ENCODE results near the gene SPATA13. TPM values are rescaled to one million over a fixed set of nuclear protein-coding genes. Genes with fewer than 3 reads are reported as not detected.

Gene SPATA13
- total RNA-seq, 1 experiment from 2014 or later, result 10.5 TPM

DNA sequence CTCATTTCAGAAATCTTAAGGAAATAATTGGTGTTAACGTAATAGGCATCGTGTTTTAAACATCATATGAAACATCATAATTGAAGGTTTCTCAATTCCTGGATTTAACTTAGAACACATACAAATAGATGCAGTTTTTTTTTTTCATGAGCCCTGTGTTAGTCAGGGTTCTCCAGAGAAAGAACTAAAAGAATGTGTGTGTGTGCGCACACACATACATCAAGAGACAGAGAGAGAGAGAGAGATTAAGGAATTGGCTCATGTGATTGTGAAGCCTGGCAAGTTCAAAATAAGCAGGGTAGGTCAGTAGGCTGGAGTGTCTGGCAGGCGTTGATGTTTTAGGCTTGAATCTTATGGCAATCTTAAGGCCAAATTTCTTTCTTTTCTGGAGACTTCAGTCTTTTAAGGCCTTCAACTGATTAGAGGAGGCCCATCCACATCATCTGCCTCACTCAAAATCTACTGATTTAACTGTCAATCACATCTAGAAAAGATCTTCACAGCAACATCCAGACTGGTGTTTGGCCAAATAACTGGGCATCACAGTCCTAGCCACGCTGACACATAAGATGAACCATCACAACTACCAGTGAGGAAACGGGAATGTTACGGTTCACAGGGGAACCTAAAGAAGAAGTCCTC is 25.2 kb downstream of the SPATA13 start:
- no peaks in the 10 kb centered on the region for H3K27me3 ChIP-seq (replicated peaks; ENCODE audit: control insufficient read depth, insufficient read depth, low read length)
- Mint-ChIP-seq H3K4me1 (ENCODE audit: low read depth, unreplicated experiment) (peaks cover 32% of the 10 kb centered on the region), H3K4me3 (ENCODE audit: unreplicated experiment) (no peak overlapping the region), H3K36me3 (ENCODE audit: insufficient read depth, unreplicated experiment) (peaks cover 6% of the 10 kb centered on the region), H3K27ac (ENCODE audit: unreplicated experiment) (peak overlapping the region; percentile 74), H3K9me3 (ENCODE audit: unreplicated experiment) (no peaks in the 10 kb centered on the region), H3K27me3 (ENCODE audit: insufficient read depth, unreplicated experiment) (no peaks in the 10 kb centered on the region)
- ChIA-PET CTCF (no interaction called here), POLR2A (no interaction called here)
- H3K4me3 ChIP-seq (ENCODE audit: low read depth, low read length), result no peak overlapping the region
- no TSS peak for BruUV-seq (replicated peaks)
- H3K4me1 ChIP-seq, result peaks cover 35% of the 10 kb centered on the region
- H3K9me3 ChIP-seq, result no peaks in the 10 kb centered on the region; the same call in 1 of the 2 replicates
- intact Hi-C loops (cut with micrococcal nuclease; ENCODE audit: unreplicated experiment), result no loop called here
- DNase-seq, result no peak
- no peaks in the 10 kb centered on the region; the same call in 1 of the 2 replicates for H3K36me3 ChIP-seq (ENCODE audit: control insufficient read depth, insufficient read depth, low read length)
- TF ChIP-seq CTCF (IDR thresholded peaks at IDR 0.05; ENCODE audit: insufficient read depth in 1 of 2, low read depth in 1 of 2, low read length in 1 of 2, severe bottlenecking in 1 of 2, unreplicated experiment in 1 of 2), result no peak

DNA sequence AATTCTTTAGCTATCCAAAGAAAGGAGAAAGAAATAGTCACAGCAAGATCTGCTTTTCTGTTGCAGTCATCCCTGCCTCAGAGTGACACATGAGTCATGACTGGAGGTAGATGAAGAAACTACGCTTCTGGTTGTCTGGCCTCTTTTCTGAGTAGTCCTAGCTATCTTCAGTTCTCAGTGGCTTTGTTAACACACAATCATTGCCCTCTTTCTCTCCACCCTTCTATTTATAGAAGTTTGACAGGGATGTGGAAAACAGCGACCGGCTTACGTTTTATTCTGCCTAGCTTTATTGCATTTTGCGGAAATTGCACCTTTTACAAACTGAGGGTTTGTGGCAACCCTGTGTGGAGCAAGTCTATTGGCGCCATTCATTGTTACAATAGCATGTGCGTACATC is 26.7 kb downstream of the SPATA13 start:
- POLR2A ChIA-PET, result interaction anchor here (0.7 kb wide), 1 partner anchor 112 kb away, joined by 3 read pairs; no protein-coding TSS in a partner anchor
- Mint-ChIP-seq H3K27ac (ENCODE audit: unreplicated experiment) (no peak overlapping the region), H3K4me1 (ENCODE audit: low read depth, unreplicated experiment) (peaks cover 32% of the 10 kb centered on the region), H3K4me3 (ENCODE audit: unreplicated experiment) (no peak overlapping the region), H3K36me3 (ENCODE audit: insufficient read depth, unreplicated experiment) (peaks cover 6% of the 10 kb centered on the region), H3K27me3 (ENCODE audit: insufficient read depth, unreplicated experiment) (no peaks in the 10 kb centered on the region), H3K9me3 (ENCODE audit: unreplicated experiment) (no peaks in the 10 kb centered on the region)
- CTCF ChIA-PET, result no interaction called here
- DNase-seq, result no peak
- intact Hi-C loops (cut with micrococcal nuclease; ENCODE audit: unreplicated experiment), result no loop called here
- Histone ChIP-seq H3K9me3 (no peaks in the 10 kb centered on the region; the same call in 1 of the 2 replicates), H3K27me3 (replicated peaks; ENCODE audit: control insufficient read depth, insufficient read depth, low read length) (no peaks in the 10 kb centered on the region), H3K4me3 (ENCODE audit: low read depth, low read length) (no peak overlapping the region), H3K36me3 (ENCODE audit: control insufficient read depth, insufficient read depth, low read length) (no peaks in the 10 kb centered on the region; the same call in 1 of the 2 replicates), H3K4me1 (peaks cover 35% of the 10 kb centered on the region)
- BruUV-seq (replicated peaks), result no TSS peak
- TF ChIP-seq CTCF (IDR thresholded peaks at IDR 0.05; ENCODE audit: insufficient read depth in 1 of 2, low read depth in 1 of 2, low read length in 1 of 2, severe bottlenecking in 1 of 2, unreplicated experiment in 1 of 2), result no peak

DNA sequence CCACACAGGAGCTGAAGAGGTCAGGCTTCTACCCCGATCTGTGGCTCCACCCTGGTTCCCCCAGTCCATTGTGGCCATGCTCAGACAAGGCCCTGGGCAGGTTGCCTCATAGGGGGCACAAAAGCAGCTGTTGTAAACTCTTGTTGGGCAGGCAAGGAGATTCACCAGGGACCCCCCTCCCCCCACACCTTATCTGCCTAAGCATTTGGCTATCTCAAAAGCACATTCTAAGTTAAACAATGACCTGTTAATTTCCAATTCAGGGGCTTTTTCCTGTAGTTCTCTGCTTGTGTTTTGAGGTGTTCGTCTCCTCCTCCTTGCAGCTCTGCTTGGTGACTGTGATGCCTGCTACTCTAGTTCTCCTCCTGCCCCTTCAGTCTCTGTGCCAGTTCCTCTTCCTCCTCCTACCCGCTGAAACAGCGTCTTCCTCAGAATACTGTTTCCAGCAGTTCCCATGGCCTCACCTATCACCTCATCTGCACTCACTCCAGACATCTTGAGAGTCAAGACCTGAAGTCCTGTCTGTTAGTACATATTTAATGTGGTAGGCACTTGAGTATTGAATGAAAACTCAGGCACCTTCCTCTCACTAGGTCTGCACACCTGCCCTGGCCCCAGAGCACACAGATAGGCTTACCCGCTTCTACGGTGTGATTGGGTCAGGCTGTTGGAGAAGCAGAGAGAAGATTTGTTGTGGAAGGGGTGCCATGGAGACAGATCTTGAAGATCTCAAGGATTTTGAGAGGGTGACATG is 31.7 kb downstream of the SPATA13 start:
- peaks cover 5% of the 10 kb centered on the region for H3K4me1 ChIP-seq
- Mint-ChIP-seq H3K27ac (ENCODE audit: unreplicated experiment) (peak overlapping the region; percentile 0), H3K4me3 (ENCODE audit: unreplicated experiment) (no peak overlapping the region), H3K4me1 (ENCODE audit: low read depth, unreplicated experiment) (peaks cover 7% of the 10 kb centered on the region), H3K27me3 (ENCODE audit: insufficient read depth, unreplicated experiment) (no peaks in the 10 kb centered on the region), H3K36me3 (ENCODE audit: insufficient read depth, unreplicated experiment) (peaks cover 6% of the 10 kb centered on the region), H3K9me3 (ENCODE audit: unreplicated experiment) (no peaks in the 10 kb centered on the region)
- no peaks in the 10 kb centered on the region for H3K27me3 ChIP-seq (replicated peaks; ENCODE audit: control insufficient read depth, insufficient read depth, low read length)
- TF ChIP-seq CTCF (IDR thresholded peaks at IDR 0.05; ENCODE audit: insufficient read depth in 1 of 2, low read depth in 1 of 2, low read length in 1 of 2, severe bottlenecking in 1 of 2, unreplicated experiment in 1 of 2), result no peak
- no peak overlapping the region for H3K4me3 ChIP-seq (ENCODE audit: low read depth, low read length)
- BruUV-seq (replicated peaks), result no TSS peak
- peak in 1 of 2 experiments; percentile 15 for DNase-seq
- no peaks in the 10 kb centered on the region; the same call in 1 of the 2 replicates for H3K9me3 ChIP-seq
- ChIA-PET CTCF (interaction anchor here (0.5 kb wide), 1 partner anchor 37 kb away, joined by 3 read pairs; no protein-coding TSS in a partner anchor), POLR2A (no interaction called here)
- intact Hi-C loops (cut with micrococcal nuclease; ENCODE audit: unreplicated experiment), result no loop called here
- no peaks in the 10 kb centered on the region; the same call in 1 of the 2 replicates for H3K36me3 ChIP-seq (ENCODE audit: control insufficient read depth, insufficient read depth, low read length)

Data from Caco-2 (cell line).